ENCODE data around the gene SUGCT. TPM values are rescaled to one million over a fixed set of nuclear protein-coding genes. Genes with fewer than 3 reads are reported as not detected.
"Not testable (repeated sequence)": the region's sequence is repeated elsewhere in the genome, so short reads cannot be mapped to it uniquely, and the experiment has no call there.

SUGCT gene
- total and polyA plus RNA-seq, 3 donors from 2014 or later, result 7.1 to 9.8 (median 8.1) TPM

DNA sequence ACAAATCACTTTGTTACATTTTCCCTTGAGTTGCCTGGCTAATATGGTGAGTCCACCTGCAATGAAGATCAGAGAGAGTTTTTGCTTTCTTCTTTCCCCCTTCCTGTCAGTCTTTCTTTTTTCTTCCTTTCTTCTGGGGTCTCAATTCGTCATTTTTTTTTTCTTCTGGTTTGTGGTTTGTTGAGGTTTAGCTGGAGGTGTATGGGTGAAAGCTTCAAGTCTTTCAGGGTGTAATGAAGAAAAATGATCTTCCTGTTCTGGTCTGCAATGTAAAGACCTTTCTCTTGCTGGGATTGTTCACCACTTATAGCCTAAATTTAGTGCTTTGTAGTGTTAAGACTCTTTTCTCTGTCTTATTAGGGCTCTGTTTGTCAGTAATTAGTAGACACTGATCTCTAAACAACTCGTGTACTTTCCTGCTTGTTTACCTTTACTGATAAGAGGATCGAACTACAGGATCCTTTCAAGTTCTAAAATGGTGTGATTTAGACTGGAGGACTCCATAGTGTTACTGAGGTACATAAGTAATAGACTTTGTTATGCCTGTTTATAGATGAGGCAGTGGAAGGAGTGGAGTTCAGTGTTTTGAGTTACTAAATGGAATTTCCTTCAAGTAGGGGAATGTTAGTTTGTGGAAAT lies 129.1 kb downstream of the SUGCT start:
- H3K9me3 ChIP-seq, result no peaks in the 10 kb centered on the region
- intact Hi-C loops (cut with DNase I; ENCODE audit: low total_unique reads), result no loop called here
- DNase-seq, result no peak
- 40 to 54% methylated on average over 3 of the region's 3 CpGs for WGBS, 2 donors
- H3K36me3 ChIP-seq (ENCODE audit: low read depth, missing control alignments), result no peaks in the 10 kb centered on the region
- TF ChIP-seq, protein P1, sequence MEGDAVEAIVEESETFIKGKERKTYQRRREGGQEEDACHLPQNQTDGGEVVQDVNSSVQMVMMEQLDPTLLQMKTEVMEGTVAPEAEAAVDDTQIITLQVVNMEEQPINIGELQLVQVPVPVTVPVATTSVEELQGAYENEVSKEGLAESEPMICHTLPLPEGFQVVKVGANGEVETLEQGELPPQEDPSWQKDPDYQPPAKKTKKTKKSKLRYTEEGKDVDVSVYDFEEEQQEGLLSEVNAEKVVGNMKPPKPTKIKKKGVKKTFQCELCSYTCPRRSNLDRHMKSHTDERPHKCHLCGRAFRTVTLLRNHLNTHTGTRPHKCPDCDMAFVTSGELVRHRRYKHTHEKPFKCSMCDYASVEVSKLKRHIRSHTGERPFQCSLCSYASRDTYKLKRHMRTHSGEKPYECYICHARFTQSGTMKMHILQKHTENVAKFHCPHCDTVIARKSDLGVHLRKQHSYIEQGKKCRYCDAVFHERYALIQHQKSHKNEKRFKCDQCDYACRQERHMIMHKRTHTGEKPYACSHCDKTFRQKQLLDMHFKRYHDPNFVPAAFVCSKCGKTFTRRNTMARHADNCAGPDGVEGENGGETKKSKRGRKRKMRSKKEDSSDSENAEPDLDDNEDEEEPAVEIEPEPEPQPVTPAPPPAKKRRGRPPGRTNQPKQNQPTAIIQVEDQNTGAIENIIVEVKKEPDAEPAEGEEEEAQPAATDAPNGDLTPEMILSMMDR (IDR thresholded peaks at IDR 0.05), result no peak
- TF ChIP-seq POLR2A (IDR thresholded peaks at IDR 0.05), result no peak
- no peak overlapping the region for H3K27ac ChIP-seq
- no peaks in the 10 kb centered on the region for H3K4me1 ChIP-seq
- H3K4me3 ChIP-seq, result no peak overlapping the region
- no peaks in the 10 kb centered on the region for H3K27me3 ChIP-seq

DNA sequence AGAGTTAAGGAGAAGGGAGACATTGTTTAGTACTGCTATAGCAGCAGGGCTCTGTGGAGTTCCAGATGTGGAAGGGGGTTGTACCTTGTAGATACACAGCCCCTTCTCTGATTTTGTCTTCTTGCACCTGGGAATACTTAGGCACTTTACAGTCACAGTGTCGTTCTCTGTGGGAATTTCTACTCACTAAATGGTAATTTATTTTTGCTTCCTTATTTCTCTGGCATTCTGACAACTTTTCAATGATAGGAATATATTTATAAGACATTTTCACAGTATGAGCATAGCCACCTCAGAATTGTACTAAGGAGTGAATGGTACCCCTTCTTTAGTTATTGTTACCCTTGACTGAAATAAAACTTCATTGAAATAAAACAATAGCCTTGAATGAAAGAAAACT lies 132.8 kb downstream of the SUGCT start:
- Histone ChIP-seq H3K4me1 (no peaks in the 10 kb centered on the region), H3K36me3 (ENCODE audit: low read depth, missing control alignments) (no peaks in the 10 kb centered on the region), H3K9me3 (no peaks in the 10 kb centered on the region), H3K27ac (no peak overlapping the region), H3K27me3 (no peaks in the 10 kb centered on the region), H3K4me3 (no peak overlapping the region)
- WGBS, 2 donors, result 74 to 95% methylated on average over 1 of the region's 1 CpG
- no peak for DNase-seq
- TF ChIP-seq, protein P1 (IDR thresholded peaks at IDR 0.05), result no peak
- TF ChIP-seq POLR2A (IDR thresholded peaks at IDR 0.05), result no peak
- intact Hi-C loops (cut with DNase I; ENCODE audit: low total_unique reads), result no loop called here

DNA sequence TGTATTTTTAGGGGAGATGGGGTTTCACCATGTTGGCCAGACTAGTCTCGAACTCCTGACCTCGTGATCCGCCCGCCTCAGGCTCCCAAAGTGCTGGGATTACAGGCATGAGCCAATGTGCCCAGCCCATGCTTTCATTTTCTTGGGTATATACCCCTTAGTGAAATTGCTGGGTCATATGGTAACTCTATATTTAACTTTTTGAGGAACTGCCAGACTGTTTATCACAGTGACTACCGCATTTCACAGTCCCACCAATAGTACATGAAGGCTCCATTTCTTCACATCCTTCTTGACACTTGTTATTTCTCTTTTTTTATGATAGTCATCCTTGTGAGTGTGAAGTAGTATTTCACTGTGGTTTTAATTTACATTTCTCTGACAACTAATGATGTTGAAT lies 134.0 kb downstream of the SUGCT start:
- H3K9me3 ChIP-seq; intact Hi-C loops (cut with DNase I; ENCODE audit: low total_unique reads); DNase-seq; H3K4me3 ChIP-seq; H3K36me3 ChIP-seq (ENCODE audit: low read depth, missing control alignments); H3K4me1 ChIP-seq; H3K27me3 ChIP-seq; H3K27ac ChIP-seq: not testable (repeated sequence)
- 82 to 87% methylated on average over 5 of the region's 5 CpGs for WGBS, 2 donors

- Histone ChIP-seq H3K36me3 (ENCODE audit: low read depth, missing control alignments) (no peaks in the 10 kb centered on the region), H3K9me3 (no peaks in the 10 kb centered on the region), H3K27me3 (no peaks in the 10 kb centered on the region), H3K4me3 (no peak overlapping the region), H3K27ac (no peak overlapping the region), H3K4me1 (no peaks in the 10 kb centered on the region)
- WGBS, 2 donors, result 77 to 92% methylated on average over 2 of the region's 2 CpGs
- TF ChIP-seq POLR2A (IDR thresholded peaks at IDR 0.05), result no peak
- TF ChIP-seq, protein P1 (IDR thresholded peaks at IDR 0.05), result no peak
- intact Hi-C loops (cut with DNase I; ENCODE audit: low total_unique reads), result no loop called here
- no peak for DNase-seq
These were observed 141.3 kb downstream of the SUGCT start for GRCh38 chr7:40276061-40276460.

DNA sequence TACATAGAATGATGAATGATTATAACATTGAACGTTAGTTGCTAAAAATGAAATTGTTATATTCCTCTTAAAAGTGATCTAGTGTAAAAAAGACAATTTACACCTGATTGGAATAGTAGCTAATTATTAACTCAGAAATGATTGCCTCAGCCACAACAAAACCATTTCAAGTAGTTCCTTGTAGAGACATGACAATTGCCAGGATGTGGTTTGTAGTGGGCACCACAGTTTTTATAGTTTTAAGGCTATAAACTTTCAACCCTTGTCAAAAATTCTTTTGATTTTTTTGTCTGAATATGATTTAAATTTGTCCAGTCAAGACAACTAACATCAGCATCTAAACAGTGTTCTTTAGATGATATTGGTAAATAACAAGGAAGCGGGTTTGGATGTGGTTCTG lies 145.2 kb downstream of the SUGCT start:
- TF ChIP-seq POLR2A (IDR thresholded peaks at IDR 0.05), result no peak
- TF ChIP-seq, protein P1 (IDR thresholded peaks at IDR 0.05), result no peak
- intact Hi-C loops (cut with DNase I; ENCODE audit: low total_unique reads), result no loop called here
- no peaks in the 10 kb centered on the region for H3K36me3 ChIP-seq (ENCODE audit: low read depth, missing control alignments)
- H3K27ac ChIP-seq, result no peak overlapping the region
- no peaks in the 10 kb centered on the region for H3K9me3 ChIP-seq
- H3K4me1 ChIP-seq, result no peaks in the 10 kb centered on the region
- H3K4me3 ChIP-seq, result no peak overlapping the region
- 46 to 49% methylated on average over 2 of the region's 2 CpGs for WGBS, 2 donors
- DNase-seq, result no peak
- no peaks in the 10 kb centered on the region for H3K27me3 ChIP-seq
